Keratinocyte (primary cell): Measurements from ENCODE around the gene TSPEAR. TPM values are rescaled to one million over a fixed set of nuclear protein-coding genes. Genes with fewer than 3 reads are reported as not detected.
"Not testable (repeated sequence)": the region's sequence is repeated elsewhere in the genome, so short reads cannot be mapped to it uniquely, and the experiment has no call there.

Experiments used
- DNase-seq: peaks from one replicate; pipeline ENCODE4 v3.0.0-alpha.2; 2011; ENCODE audit warnings: low read depth, missing footprints, low spot score
- FAIRE-seq: peaks from 2 replicates; lab custom pipeline; 2011; peaks lifted over from hg19 to GRCh38; lab: Jason Lieb, UNC
- H2AFZ ChIP-seq: 2 replicates; pipeline ENCODE4 v1.6.0; 2012; ENCODE audit warnings: low read length, control low read depth, inconsistent platforms; ENCODE audit not compliant: control insufficient read depth
- H3K27ac ChIP-seq: 2 replicates; pipeline ENCODE4 v1.5.1; 2011; ENCODE audit warnings: low read length; ENCODE audit not compliant: control insufficient read depth, insufficient read depth
- H3K27me3 ChIP-seq: 3 replicates; pipeline ENCODE4 v1.6.0; 2011; ENCODE audit warnings: low read length; ENCODE audit not compliant: control insufficient read depth, insufficient read depth; ENCODE audit errors: extremely low read depth
- H3K36me3 ChIP-seq, 2 experiments: 2 replicates in 1 of 2; 3 replicates in 1 of 2; pipeline ENCODE4 v1.5.1; 2011; ENCODE audit warnings: low read length in 2 of 2, mild to moderate bottlenecking in 1 of 2; ENCODE audit not compliant: control insufficient read depth in 2 of 2, insufficient read depth in 2 of 2; ENCODE audit errors: extremely low read depth in 1 of 2
- H3K4me1 ChIP-seq: 3 replicates; pipeline ENCODE4 v1.5.1; 2011; ENCODE audit warnings: low read length; ENCODE audit not compliant: control insufficient read depth, insufficient read depth; ENCODE audit errors: extremely low read depth
- H3K4me2 ChIP-seq: 3 replicates; pipeline ENCODE4 v1.6.0; 2011; ENCODE audit warnings: low read depth, low read length; ENCODE audit not compliant: control insufficient read depth, insufficient read depth; ENCODE audit errors: extremely low read depth
- H3K4me3 ChIP-seq, 3 experiments: fragments of 200-600 bp in 1 of 3; sonication (generic) in 1 of 3; 2 replicates in 2 of 3; 3 replicates in 1 of 3; pipeline ENCODE4 v1.5.1; 2011 to 2016; ENCODE audit warnings: low read length in 3 of 3, mild to moderate bottlenecking in 3 of 3, control low read depth in 2 of 3, inconsistent platforms in 1 of 3, low read depth in 1 of 3, mixed read lengths in 1 of 3, mixed run types in 1 of 3, moderate library complexity in 1 of 3; ENCODE audit not compliant: control insufficient read depth in 2 of 3, insufficient read depth in 2 of 3; ENCODE audit errors: extremely low read depth in 1 of 3
- H3K79me2 ChIP-seq: 2 replicates; pipeline ENCODE4 v1.6.0; 2012; ENCODE audit warnings: low read length; ENCODE audit not compliant: control insufficient read depth, insufficient read depth
- H3K9ac ChIP-seq: 3 replicates; pipeline ENCODE4 v1.6.0; 2011; ENCODE audit warnings: low read length; ENCODE audit not compliant: control insufficient read depth, insufficient read depth; ENCODE audit errors: extremely low read depth
- H3K9me1 ChIP-seq: 3 replicates; pipeline ENCODE4 v1.6.0; 2011; ENCODE audit warnings: low read length; ENCODE audit not compliant: control insufficient read depth, insufficient read depth; ENCODE audit errors: extremely low read depth
- H3K9me3 ChIP-seq: 2 replicates; pipeline ENCODE4 v1.5.1; 2012; ENCODE audit warnings: low read depth, low read length; ENCODE audit not compliant: control insufficient read depth
- H4K20me1 ChIP-seq: 3 replicates; pipeline ENCODE4 v1.6.0; 2011; ENCODE audit warnings: low read length; ENCODE audit not compliant: control insufficient read depth, insufficient read depth; ENCODE audit errors: extremely low read depth
- CTCF ChIP-seq, 3 experiments: IDR thresholded peaks in 1 of 3; conservative IDR thresholded peaks in 1 of 3; optimal IDR thresholded peaks in 1 of 3; 2 replicates in 2 of 3; 3 replicates in 1 of 3; pipeline versions ENCODE3 to v1.5.1; 2011; ENCODE audit warnings: low read length in 3 of 3, mild to moderate bottlenecking in 3 of 3, moderate library complexity in 2 of 3, control low read depth in 1 of 3, inconsistent platforms in 1 of 3; ENCODE audit not compliant: insufficient read depth in 2 of 3; ENCODE audit errors: extremely low read depth in 1 of 3
- EZH2 ChIP-seq: IDR thresholded peaks from one replicate; pipeline ENCODE4 v1.6.1; 2012; ENCODE audit warnings: inconsistent platforms, mild to moderate bottlenecking, low read length, moderate library complexity
- dilution Hi-C: fragments of 300-500 bp; cut with MboI; formaldehyde crosslinking; loops from one replicate; pipeline ENCODE4 v1.7.0; 2020; ENCODE audit warnings: low sequenced_read_pairs; ENCODE audit not compliant: extremely low pct_ligation_motif_present
- polyA plus RNA-seq, 5 experiments: library from polyadenylated mRNA; depleted of rRNA in 3 of 5; stranded (reverse) in 3 of 5; stranded (forward) in 1 of 5; unstranded in 1 of 5; fragments of >200 nt; gene quantifications; 1 replicate in 1 of 5; 2 replicates in 3 of 5; 3 replicates in 1 of 5; pipeline versions ENCODE4 v1.2.1 to v1.2.3, GENCODE V29; 2011 to 2012; ENCODE audit warnings: missing spikeins in 2 of 5, low read depth in 1 of 5, low replicate concordance in 1 of 5

The TSPEAR gene
- polyA plus RNA-seq, 1 donor (not counting 4 experiments of a cell fraction or from before 2014, with no cell fraction given) = 0.12 TPM

GRCh38 chr21:44686000-44686781 is 25.2 kb downstream of the TSPEAR start:
- Histone ChIP-seq H3K4me2 (no peak overlapping the region), H3K4me3 (no peak overlapping the region), H3K27ac (no peak overlapping the region), H3K9me3 (no peaks in the 10 kb centered on the region), H3K79me2 (no peaks in the 10 kb centered on the region), H3K36me3 (no peaks in the 10 kb centered on the region), H4K20me1 (no peaks in the 10 kb centered on the region), H3K27me3 (no peaks in the 10 kb centered on the region), H3K9ac (no peak overlapping the region), H2AFZ (no peak overlapping the region), H3K9me1 (no peaks in the 10 kb centered on the region), H3K4me1 (no peaks in the 10 kb centered on the region)
- TF ChIP-seq CTCF (optimal IDR thresholded peaks at IDR 0.05 in 1 of 3, IDR thresholded peaks at IDR 0.05 in 1 of 3, conservative IDR thresholded peaks at IDR 0.05 in 1 of 3; ENCODE audit: extremely low read depth in 1 of 3, insufficient read depth in 2 of 3, low read length in 3 of 3) = no peak
- no peak for TF ChIP-seq EZH2
- DNase-seq = no peak
- dilution Hi-C loops = no loop called here
- no peak for FAIRE-seq

- H3K27ac ChIP-seq, H4K20me1 ChIP-seq, H3K9me3 ChIP-seq, FAIRE-seq, H3K4me2 ChIP-seq, H3K9me1 ChIP-seq, H3K4me3 ChIP-seq, H3K27me3 ChIP-seq, dilution Hi-C loops, H3K4me1 ChIP-seq, H3K79me2 ChIP-seq, H3K36me3 ChIP-seq, H3K9ac ChIP-seq, DNase-seq, H2AFZ ChIP-seq: not testable (repeated sequence)
Observed at GRCh38 chr21:44685050-44685449, 26.3 kb downstream of the TSPEAR start.

- dilution Hi-C loops = no loop called here
- no peaks in the 10 kb centered on the region for H3K9me3 ChIP-seq
- H3K9me1 ChIP-seq = no peaks in the 10 kb centered on the region
- no peak for DNase-seq
- no peak overlapping the region for H3K9ac ChIP-seq
- no peaks in the 10 kb centered on the region for H4K20me1 ChIP-seq
- no peak for FAIRE-seq
- H3K4me1 ChIP-seq = no peaks in the 10 kb centered on the region
- H2AFZ ChIP-seq = no peak overlapping the region
- no peaks in the 10 kb centered on the region for H3K36me3 ChIP-seq
- no peak overlapping the region for H3K4me2 ChIP-seq
- no peaks in the 10 kb centered on the region for H3K79me2 ChIP-seq
- TF ChIP-seq EZH2 = no peak
- TF ChIP-seq CTCF (optimal IDR thresholded peaks at IDR 0.05 in 1 of 3, IDR thresholded peaks at IDR 0.05 in 1 of 3, conservative IDR thresholded peaks at IDR 0.05 in 1 of 3; ENCODE audit: extremely low read depth in 1 of 3, insufficient read depth in 2 of 3, low read length in 3 of 3) = no peak
- H3K27ac ChIP-seq = no peak overlapping the region
- H3K4me3 ChIP-seq = no peak overlapping the region
- no peaks in the 10 kb centered on the region for H3K27me3 ChIP-seq
Observed at GRCh38 chr21:44684483-44684882, 26.9 kb downstream of the TSPEAR start.
